Breast epithelium (tissue), 4 donors: ENCODE data around the gene VPS41. TPM values are rescaled to one million over a fixed set of nuclear protein-coding genes. Genes with fewer than 3 reads are reported as not detected.

ENCODE experiments used
- DNase-seq, 2 donors: peaks; one replicate each; pipeline ENCODE4 v3.0.0-alpha.2; 2019; ENCODE audit warnings: low spot score in 2 of 2
- H3K27ac ChIP-seq, 2 donors: fragments of 200-600 bp; sonication (generic) in 1 of 2; one replicate each; pipeline ENCODE4 v1.5.1; 2016 to 2019; ENCODE audit warnings: mild to moderate bottlenecking in 1 of 2
- H3K27me3 ChIP-seq, 2 donors: fragments of 200-600 bp; sonication (generic) in 1 of 2; one replicate each; pipeline versions ENCODE4 v1.5.1 to v1.6.0; 2017 to 2019; ENCODE audit warnings: control low read depth in 1 of 2, mild to moderate bottlenecking in 1 of 2
- H3K36me3 ChIP-seq: fragments of 200-600 bp; one replicate; pipeline ENCODE4 v1.5.1; 2019
- H3K4me1 ChIP-seq, 2 donors: fragments of 200-600 bp; sonication (generic); one replicate each; pipeline ENCODE4 v1.5.1; 2016 to 2019; ENCODE audit warnings: control low read depth in 1 of 2
- H3K4me3 ChIP-seq, 3 donors: fragments of 200-600 bp; sonication (generic); 1 replicate in 2 of 3; 2 replicates in 1 of 3; pipeline ENCODE4 v1.5.1; 2016 to 2019; ENCODE audit warnings: mild to moderate bottlenecking in 3 of 3, moderate library complexity in 2 of 3
- H3K9me3 ChIP-seq, 2 donors: fragments of 200-600 bp; sonication (generic) in 1 of 2; one replicate each; pipeline ENCODE4 v1.5.1; 2016 to 2019; ENCODE audit warnings: control low read depth in 1 of 2
- POLR2A ChIP-seq: fragments of 450-650 bp; IDR thresholded peaks from one replicate; pipeline ENCODE4 v1.6.1; 2016; ENCODE audit warnings: antibody characterized with exemption, mild to moderate bottlenecking, moderate library complexity
- POLR2AphosphoS5 ChIP-seq, 3 donors: sonication (generic); formaldehyde crosslinking; IDR thresholded peaks; one replicate each; pipeline ENCODE4 v1.6.1; 2017; ENCODE audit warnings: antibody characterized with exemption in 3 of 3
- intact Hi-C: fragments of 100-400 bp; cut with DNase I; formaldehyde crosslinking; loops from one replicate; pipeline ENCODE4 v1.15.1; 2023; ENCODE audit warnings: low total_unique reads
- total RNA-seq, 3 donors: library from RNA; depleted of rRNA; stranded (reverse); fragments of >200 nt; gene quantifications; one replicate each; pipeline ENCODE4 v1.1.0, GENCODE V29; 2016
- TF ChIP-seq, protein P1 (sequence below), 3 donors: fragments of 450-650 bp; IDR thresholded peaks; one replicate each; pipeline ENCODE4 v1.5.1; 2016 to 2017; ENCODE audit warnings: antibody characterized with exemption in 3 of 3, mild to moderate bottlenecking in 3 of 3, moderate library complexity in 3 of 3

VPS41 gene
- total RNA-seq, 3 donors from 2014 or later: 40.6 to 55.8 (median 45.8) TPM

- DNase-seq: no peak
- no peak overlapping the region for H3K27ac ChIP-seq
- intact Hi-C loops: no loop called here
- H3K9me3 ChIP-seq: no peaks in the 10 kb centered on the region
- TF ChIP-seq POLR2AphosphoS5 (IDR thresholded peaks at IDR 0.05) (no peak), POLR2A (no peak)
- TF ChIP-seq, protein P1, sequence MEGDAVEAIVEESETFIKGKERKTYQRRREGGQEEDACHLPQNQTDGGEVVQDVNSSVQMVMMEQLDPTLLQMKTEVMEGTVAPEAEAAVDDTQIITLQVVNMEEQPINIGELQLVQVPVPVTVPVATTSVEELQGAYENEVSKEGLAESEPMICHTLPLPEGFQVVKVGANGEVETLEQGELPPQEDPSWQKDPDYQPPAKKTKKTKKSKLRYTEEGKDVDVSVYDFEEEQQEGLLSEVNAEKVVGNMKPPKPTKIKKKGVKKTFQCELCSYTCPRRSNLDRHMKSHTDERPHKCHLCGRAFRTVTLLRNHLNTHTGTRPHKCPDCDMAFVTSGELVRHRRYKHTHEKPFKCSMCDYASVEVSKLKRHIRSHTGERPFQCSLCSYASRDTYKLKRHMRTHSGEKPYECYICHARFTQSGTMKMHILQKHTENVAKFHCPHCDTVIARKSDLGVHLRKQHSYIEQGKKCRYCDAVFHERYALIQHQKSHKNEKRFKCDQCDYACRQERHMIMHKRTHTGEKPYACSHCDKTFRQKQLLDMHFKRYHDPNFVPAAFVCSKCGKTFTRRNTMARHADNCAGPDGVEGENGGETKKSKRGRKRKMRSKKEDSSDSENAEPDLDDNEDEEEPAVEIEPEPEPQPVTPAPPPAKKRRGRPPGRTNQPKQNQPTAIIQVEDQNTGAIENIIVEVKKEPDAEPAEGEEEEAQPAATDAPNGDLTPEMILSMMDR (IDR thresholded peaks at IDR 0.05): no peak
- H3K27me3 ChIP-seq: no peaks in the 10 kb centered on the region
- no peak overlapping the region for H3K4me3 ChIP-seq
- H3K4me1 ChIP-seq: no peaks in the 10 kb centered on the region
- no peaks in the 10 kb centered on the region for H3K36me3 ChIP-seq
Observed at GRCh38 chr7:38728145-38728544, 180.8 kb downstream of the VPS41 start.

DNA sequence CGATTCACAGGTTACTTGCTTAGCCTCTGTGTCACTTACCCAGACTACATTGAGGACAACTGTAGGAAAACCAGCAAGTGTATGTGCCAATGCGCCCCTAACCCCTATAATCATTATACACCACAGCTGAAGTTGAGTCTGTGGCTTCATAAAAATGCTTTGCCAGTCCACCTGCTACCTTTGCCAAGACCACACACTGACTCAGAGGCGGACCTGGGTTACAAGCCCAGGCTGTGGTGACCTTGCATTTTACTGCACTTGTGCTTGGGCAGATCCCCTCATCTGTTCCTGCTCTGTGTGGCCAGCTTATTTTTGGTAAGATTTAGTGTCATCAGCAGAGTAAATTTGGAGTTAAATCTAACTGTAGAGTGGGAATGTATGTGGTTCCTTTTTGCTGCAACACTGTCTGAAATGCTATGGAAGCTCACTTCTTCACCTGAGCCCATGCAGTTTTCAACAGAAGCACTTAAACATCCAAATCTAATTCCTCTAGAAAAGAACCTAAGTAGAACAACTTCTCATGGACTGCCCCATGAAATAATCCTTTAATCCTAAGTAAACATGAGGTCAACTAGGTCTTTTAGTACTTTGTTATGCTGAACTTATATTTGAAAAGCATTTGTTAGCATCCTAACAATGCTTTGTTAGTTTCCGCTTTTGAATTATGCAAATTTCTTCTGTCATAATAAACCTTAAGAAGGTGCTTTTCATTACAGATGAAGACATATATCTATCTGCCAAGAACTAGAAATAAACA is 181.6 kb downstream of the VPS41 start:
- Histone ChIP-seq H3K27ac (no peak overlapping the region), H3K4me3 (no peak overlapping the region), H3K4me1 (no peaks in the 10 kb centered on the region), H3K36me3 (no peaks in the 10 kb centered on the region), H3K27me3 (no peaks in the 10 kb centered on the region), H3K9me3 (no peaks in the 10 kb centered on the region)
- intact Hi-C loops: no loop called here
- DNase-seq: no peak
- TF ChIP-seq POLR2A (no peak), POLR2AphosphoS5 (IDR thresholded peaks at IDR 0.05) (no peak)
- TF ChIP-seq, protein P1 (IDR thresholded peaks at IDR 0.05): no peak

DNA sequence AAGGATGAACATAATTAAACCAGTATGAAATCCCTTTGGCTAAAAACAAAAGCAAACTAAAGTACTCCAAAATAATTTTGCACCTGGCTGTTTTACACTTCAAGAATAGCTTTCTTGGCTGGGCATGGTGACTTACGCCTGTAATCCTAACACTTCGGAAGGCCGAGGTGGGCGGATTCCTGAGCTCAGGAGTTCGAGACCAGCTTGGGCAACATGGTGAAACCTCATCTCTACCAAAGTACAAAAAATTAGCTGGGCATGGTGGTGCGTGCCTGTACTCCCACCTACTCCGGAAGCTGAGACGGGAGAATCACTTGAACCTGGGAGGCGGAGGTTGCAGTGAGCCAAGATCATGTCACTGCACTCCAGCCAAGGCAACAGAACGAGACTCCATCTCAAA is 185.7 kb downstream of the VPS41 start:
- Histone ChIP-seq H3K9me3 (no peaks in the 10 kb centered on the region), H3K4me3 (no peak overlapping the region), H3K27ac (no peak overlapping the region), H3K27me3 (no peaks in the 10 kb centered on the region), H3K4me1 (no peaks in the 10 kb centered on the region), H3K36me3 (no peaks in the 10 kb centered on the region)
- intact Hi-C loops: no loop called here
- no peak for TF ChIP-seq POLR2A
- no peak for TF ChIP-seq POLR2AphosphoS5 (IDR thresholded peaks at IDR 0.05)
- TF ChIP-seq, protein P1 (IDR thresholded peaks at IDR 0.05): no peak
- no peak for DNase-seq

GRCh38 chr7:38716397-38716796 is 192.6 kb downstream of the VPS41 start:
- no peaks in the 10 kb centered on the region for H3K4me1 ChIP-seq
- TF ChIP-seq POLR2A (no peak), POLR2AphosphoS5 (IDR thresholded peaks at IDR 0.05) (no peak)
- TF ChIP-seq, protein P1 (IDR thresholded peaks at IDR 0.05): no peak
- H3K27ac ChIP-seq: no peak overlapping the region
- no peak for DNase-seq
- H3K4me3 ChIP-seq: no peak overlapping the region
- intact Hi-C loops: no loop called here
- H3K36me3 ChIP-seq: no peaks in the 10 kb centered on the region
- H3K9me3 ChIP-seq: peaks cover 8 to 13% of the 10 kb centered on the region in 2 donors
- H3K27me3 ChIP-seq: no peaks in the 10 kb centered on the region

- DNase-seq: no peak
- Histone ChIP-seq H3K9me3 (peaks cover 0 to 11% of the 10 kb centered on the region in 2 donors), H3K27ac (no peak overlapping the region), H3K4me3 (no peak overlapping the region), H3K4me1 (no peaks in the 10 kb centered on the region), H3K27me3 (no peaks in the 10 kb centered on the region), H3K36me3 (no peaks in the 10 kb centered on the region)
- TF ChIP-seq POLR2AphosphoS5 (IDR thresholded peaks at IDR 0.05) (no peak), POLR2A (no peak)
- TF ChIP-seq, protein P1 (IDR thresholded peaks at IDR 0.05): no peak
- intact Hi-C loops: no loop called here
Observed at GRCh38 chr7:38709123-38709522, 199.9 kb downstream of the VPS41 start.
